ENCODE results near the gene SPDYE18.
"Not testable (repeated sequence)": the region's sequence is repeated elsewhere in the genome, so short reads cannot be mapped to it uniquely, and the experiment has no call there.

SPDYE18 gene

DNA sequence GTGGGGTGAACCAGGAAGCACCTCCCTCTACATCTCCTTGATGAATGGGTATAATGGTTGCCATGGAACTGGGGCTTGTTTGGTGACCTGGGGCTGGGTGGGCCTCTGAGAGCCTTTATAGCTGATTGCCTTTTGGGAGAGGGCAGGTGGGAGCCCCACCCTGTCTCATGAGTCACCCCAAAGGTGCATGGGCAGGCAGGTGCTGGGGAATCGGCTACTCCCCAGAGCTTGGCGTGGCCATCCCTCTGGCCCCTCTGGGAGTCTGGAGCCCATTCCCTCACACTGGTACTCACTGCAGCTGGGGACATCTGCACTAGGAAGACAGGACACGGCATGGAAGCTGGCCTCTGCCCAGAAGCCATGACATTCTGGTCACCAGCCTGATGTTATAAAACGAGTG lies at the start of gene SPDYE18:
TSS of gene SPDYE18 (minus strand) at position 2 of the 400 bp plus-strand sequence. CDS start 2,046 bp downstream, outside the sequence.
- in situ Hi-C loops (cut with MboI; ENCODE audit: low sequenced_read_pairs, unreplicated experiment); DNase-seq (ENCODE audit: low spot score): not testable (repeated sequence)

DNA sequence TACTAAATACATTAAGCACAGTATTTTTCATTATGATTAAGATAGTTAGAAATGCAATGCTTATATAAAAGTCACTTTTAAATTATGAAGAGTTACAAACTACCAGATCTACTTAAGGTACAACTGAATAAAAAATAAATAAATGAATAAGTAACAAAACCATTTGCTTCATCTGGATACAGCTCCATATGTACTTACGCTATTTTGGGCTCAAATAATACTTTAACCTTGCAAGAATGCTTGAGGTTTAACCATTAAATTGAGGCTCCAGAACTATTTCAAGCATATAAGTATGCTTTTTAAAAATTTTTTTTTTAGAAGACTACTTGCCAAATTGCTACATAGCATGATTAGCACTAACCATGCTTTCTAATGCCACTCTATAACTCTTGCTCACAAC lies 46.0 kb upstream of the SPDYE18 start:
- DNase-seq (ENCODE audit: low spot score); in situ Hi-C loops (cut with MboI; ENCODE audit: low sequenced_read_pairs, unreplicated experiment): not testable (repeated sequence)

- in situ Hi-C loops (cut with MboI; ENCODE audit: low sequenced_read_pairs, unreplicated experiment) = not testable (repeated sequence)
Observed at GRCh38 chr7:77107659-77108058, 45.3 kb upstream of the SPDYE18 start.

DNA sequence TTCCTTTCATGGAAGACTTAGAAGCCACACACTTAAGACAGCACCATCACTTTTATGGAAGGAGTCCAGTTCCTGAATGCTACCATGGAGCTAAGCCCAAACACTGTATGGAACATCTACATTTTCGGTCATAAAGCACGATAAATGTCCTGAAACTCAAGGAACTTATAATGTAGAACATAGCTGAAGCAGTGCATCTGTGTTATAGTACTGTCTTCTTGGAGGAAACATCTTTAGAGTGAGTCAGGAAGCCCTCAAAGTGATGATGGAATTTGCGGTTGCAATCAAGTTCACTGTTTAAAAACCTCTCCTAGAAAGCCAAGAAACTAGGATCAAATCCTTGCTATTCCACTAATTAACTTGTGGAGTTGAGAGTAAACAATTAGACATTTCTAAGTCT lies 43.5 kb upstream of the SPDYE18 start:
- in situ Hi-C loops (cut with MboI; ENCODE audit: low sequenced_read_pairs, unreplicated experiment) = not testable (repeated sequence)

More at GRCh38 chr7:77107659-77108058, 45.3 kb upstream of the SPDYE18 start:
- DNase-seq (ENCODE audit: low spot score) = not testable (repeated sequence)

GRCh38 chr7:77102671-77103070 lies 40.3 kb upstream of the SPDYE18 start:
- DNase-seq (ENCODE audit: low spot score); in situ Hi-C loops (cut with MboI; ENCODE audit: low sequenced_read_pairs, unreplicated experiment): not testable (repeated sequence)

More for the DNA sequence above, 43.5 kb upstream of the SPDYE18 start:
- not testable (repeated sequence) for DNase-seq (ENCODE audit: low spot score)

- in situ Hi-C loops (cut with MboI; ENCODE audit: low sequenced_read_pairs, unreplicated experiment); DNase-seq (ENCODE audit: low spot score): not testable (repeated sequence)
Observed at GRCh38 chr7:77101187-77101586, 38.8 kb upstream of the SPDYE18 start.

DNA sequence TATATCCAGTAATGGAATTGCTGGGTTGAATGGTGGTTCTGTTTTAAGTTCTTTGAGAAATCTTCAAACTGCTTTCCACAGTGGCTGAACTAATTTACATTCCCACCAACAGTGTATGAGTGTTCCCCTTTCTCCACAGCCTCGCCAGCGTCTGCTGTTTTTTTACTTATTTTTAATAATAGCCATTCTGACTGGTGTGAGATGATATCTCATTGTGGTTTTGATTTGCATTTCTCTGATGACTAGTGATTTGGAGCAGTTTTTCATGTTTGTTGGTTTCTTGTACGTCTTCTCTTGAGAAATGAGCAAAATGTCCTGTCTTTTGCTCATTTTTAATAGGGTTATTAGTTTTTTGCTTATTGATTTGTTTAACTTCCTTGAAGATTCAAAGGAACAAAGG lies 38.1 kb upstream of the SPDYE18 start:
- DNase-seq (ENCODE audit: low spot score); in situ Hi-C loops (cut with MboI; ENCODE audit: low sequenced_read_pairs, unreplicated experiment): not testable (repeated sequence)

GRCh38 chr7:77092301-77092700 lies 29.9 kb upstream of the SPDYE18 start:
- DNase-seq (ENCODE audit: low spot score); in situ Hi-C loops (cut with MboI; ENCODE audit: low sequenced_read_pairs, unreplicated experiment): not testable (repeated sequence)

DNA sequence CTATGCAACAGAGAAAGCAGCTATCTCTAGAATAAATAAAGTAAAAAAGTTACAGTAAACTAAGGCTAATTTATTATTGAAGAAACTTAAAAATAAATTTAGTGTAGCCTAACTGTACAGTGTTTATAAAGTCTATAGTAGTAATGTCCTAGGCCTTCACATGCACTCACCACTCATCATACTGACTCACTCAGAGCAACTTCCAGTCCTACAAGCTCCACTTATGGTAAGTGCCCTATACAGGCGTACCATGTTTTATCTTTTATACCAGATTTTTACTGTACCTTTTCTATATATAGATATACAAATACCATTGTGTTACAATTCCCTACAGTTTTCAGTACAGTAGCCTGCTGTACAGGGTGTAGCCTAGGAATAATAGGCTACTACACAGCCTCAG lies 19.8 kb upstream of the SPDYE18 start:
- in situ Hi-C loops (cut with MboI; ENCODE audit: low sequenced_read_pairs, unreplicated experiment); DNase-seq (ENCODE audit: low spot score): not testable (repeated sequence)

DNA sequence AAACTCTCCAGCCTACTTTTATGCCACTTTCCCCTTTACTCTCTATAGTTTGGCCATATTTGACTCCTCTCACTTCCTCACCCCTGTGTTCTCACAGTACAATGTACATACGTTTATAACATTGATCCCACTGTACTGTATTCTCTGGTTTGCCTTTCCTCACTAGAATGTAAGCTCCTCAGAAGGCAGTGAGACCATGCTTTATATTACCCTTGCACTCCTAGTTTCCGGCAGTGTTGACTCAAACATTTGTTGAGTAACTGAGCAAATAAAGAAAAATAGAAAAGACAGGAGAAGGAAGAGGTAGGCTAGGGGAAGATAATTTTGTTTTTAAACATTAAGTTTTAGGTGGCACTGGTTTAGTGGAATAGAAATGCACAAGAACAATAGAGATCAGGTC lies 17.9 kb upstream of the SPDYE18 start:
- in situ Hi-C loops (cut with MboI; ENCODE audit: low sequenced_read_pairs, unreplicated experiment); DNase-seq (ENCODE audit: low spot score): not testable (repeated sequence)

DNA sequence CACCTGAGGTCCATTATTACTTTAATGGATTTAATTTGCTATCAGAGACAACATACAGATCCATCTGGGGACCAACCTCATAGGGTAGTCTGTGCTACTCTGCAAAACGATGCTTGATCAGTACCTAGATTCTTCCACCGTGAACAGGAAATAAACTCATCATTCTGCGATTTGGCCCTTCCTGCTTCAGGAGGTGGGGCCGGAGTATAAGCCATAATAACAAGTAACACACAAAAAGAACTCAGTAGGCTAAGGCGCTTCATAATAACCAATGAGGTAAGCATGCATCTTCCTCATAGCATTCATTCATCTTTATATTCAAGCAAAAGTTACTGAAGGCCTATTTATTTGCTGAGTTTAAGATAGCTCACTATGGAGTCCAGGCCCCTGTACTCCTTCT lies 17.3 kb upstream of the SPDYE18 start:
- DNase-seq (ENCODE audit: low spot score); in situ Hi-C loops (cut with MboI; ENCODE audit: low sequenced_read_pairs, unreplicated experiment): not testable (repeated sequence)

- in situ Hi-C loops (cut with MboI; ENCODE audit: low sequenced_read_pairs, unreplicated experiment); DNase-seq (ENCODE audit: low spot score): not testable (repeated sequence)
Observed at GRCh38 chr7:77079112-77079511, 16.8 kb upstream of the SPDYE18 start.

DNA sequence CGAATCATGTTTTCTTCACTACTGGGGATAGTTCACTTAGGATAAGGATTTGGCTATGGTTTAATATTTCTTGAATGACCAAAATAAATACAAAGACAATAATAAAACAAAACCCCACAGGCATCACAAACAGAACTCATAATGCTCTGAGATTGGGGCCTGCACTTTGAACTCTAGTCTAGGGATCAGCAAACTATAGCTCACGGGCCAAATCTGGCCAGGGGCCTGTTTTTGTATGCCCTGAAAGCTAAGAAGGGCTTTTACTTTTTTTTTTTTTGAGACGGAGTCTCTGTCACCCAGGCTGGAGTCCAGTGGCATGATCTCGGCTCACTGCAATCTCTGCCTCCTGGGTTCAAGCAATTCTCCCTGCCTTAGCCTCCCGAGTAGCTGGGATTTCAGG lies 14.7 kb upstream of the SPDYE18 start:
- DNase-seq (ENCODE audit: low spot score); in situ Hi-C loops (cut with MboI; ENCODE audit: low sequenced_read_pairs, unreplicated experiment): not testable (repeated sequence)

GRCh38 chr7:77074786-77075396 lies 12.5 kb upstream of the SPDYE18 start:
- DNase-seq (ENCODE audit: low spot score); in situ Hi-C loops (cut with MboI; ENCODE audit: low sequenced_read_pairs, unreplicated experiment): not testable (repeated sequence)

GRCh38 chr7:77071108-77071507 lies 8.8 kb upstream of the SPDYE18 start:
- DNase-seq (ENCODE audit: low spot score); in situ Hi-C loops (cut with MboI; ENCODE audit: low sequenced_read_pairs, unreplicated experiment): not testable (repeated sequence)

- in situ Hi-C loops (cut with MboI; ENCODE audit: low sequenced_read_pairs, unreplicated experiment); DNase-seq (ENCODE audit: low spot score): not testable (repeated sequence)
Observed at GRCh38 chr7:77065869-77066268, 3.5 kb upstream of the SPDYE18 start.

DNA sequence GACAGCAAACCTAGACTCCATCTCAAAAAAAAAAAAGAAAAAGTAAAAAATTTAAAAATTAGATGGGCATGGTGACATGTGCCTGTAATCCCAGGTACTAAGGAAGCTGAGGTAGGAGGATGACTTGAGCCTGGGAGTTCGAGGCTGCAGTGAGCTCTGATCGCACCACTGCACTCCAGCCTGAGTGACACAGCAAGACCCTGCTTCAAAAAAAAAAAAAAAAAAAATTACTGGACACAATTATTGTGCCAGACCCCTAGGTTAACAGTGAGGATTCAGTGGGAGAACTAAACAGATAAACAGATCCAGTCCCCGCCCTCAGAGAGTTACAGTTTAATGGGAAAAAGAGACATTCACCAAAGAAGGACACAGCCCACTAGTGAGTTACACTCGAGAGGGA lies 1.4 kb upstream of the SPDYE18 start:
- DNase-seq (ENCODE audit: low spot score); in situ Hi-C loops (cut with MboI; ENCODE audit: low sequenced_read_pairs, unreplicated experiment): not testable (repeated sequence)

GRCh38 chr7:77032261-77032660 lies 30.1 kb downstream of the SPDYE18 start, which contains the start of gene SPDYE17:
TSS of gene SPDYE17 (minus strand) at chr7:77032361. CDS start at chr7:77030570, 1,791 bp downstream.
- in situ Hi-C loops (cut with MboI; ENCODE audit: low sequenced_read_pairs, unreplicated experiment); DNase-seq (ENCODE audit: low spot score): not testable (repeated sequence)

DNA sequence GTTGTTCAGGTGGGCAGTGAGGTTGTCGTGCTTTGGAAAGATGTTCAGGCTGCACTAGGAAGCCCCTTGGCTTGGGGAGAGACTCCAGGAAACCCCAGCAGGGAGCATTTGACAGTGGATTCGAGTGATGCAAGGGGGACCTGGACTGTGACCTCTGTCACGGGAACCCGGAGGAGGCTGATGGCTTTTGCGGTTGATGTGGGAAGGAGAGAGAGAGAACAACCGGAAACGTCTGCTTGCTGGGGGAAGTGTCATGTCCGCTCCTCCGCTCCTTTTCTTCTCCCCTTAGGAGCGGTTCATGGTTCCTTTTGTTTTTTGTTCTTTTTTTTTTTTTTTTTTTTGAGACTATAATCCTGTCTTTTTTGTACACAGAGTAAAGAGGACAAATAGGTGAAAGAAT lies 36.0 kb downstream of the SPDYE18 start:
- in situ Hi-C loops (cut with MboI; ENCODE audit: low sequenced_read_pairs, unreplicated experiment); DNase-seq (ENCODE audit: low spot score): not testable (repeated sequence)

GRCh38 chr7:77010074-77010680 lies 52.2 kb downstream of the SPDYE18 start:
- DNase-seq (ENCODE audit: low spot score); in situ Hi-C loops (cut with MboI; ENCODE audit: low sequenced_read_pairs, unreplicated experiment): not testable (repeated sequence)
